GM19328 (cell line): ENCODE measurements around the gene SCNN1B.

ENCODE experiments used
- ATAC-seq: cut with Tn5 transposase; IDR thresholded peaks from one replicate; pipeline ENCODE4 v1.9.1; 2021; ENCODE audit warnings: mild to moderate bottlenecking, moderate library complexity; ENCODE audit not compliant: unreplicated experiment

The SCNN1B gene

GRCh38 chr16:23319861-23320615 lies 17.9 kb downstream of the SCNN1B start:
- no peak for ATAC-seq

- ATAC-seq: no peak
These were observed 18.6 kb downstream of the SCNN1B start for GRCh38 chr16:23320693-23321092.

- no peak for ATAC-seq
These were observed 19.2 kb downstream of the SCNN1B start for GRCh38 chr16:23321206-23321875.

GRCh38 chr16:23323224-23324030 lies 21.3 kb downstream of the SCNN1B start:
- no peak for ATAC-seq

- no peak for ATAC-seq
These were observed 22.6 kb downstream of the SCNN1B start for GRCh38 chr16:23324727-23325126.

GRCh38 chr16:23327836-23328235 lies 25.7 kb downstream of the SCNN1B start:
- ATAC-seq: no peak

- ATAC-seq: no peak
These were observed 28.1 kb downstream of the SCNN1B start for GRCh38 chr16:23330161-23330560.

- no peak for ATAC-seq
These were observed 28.6 kb downstream of the SCNN1B start for GRCh38 chr16:23330583-23331249.

GRCh38 chr16:23333034-23333579 lies 31.0 kb downstream of the SCNN1B start:
- no peak for ATAC-seq

GRCh38 chr16:23333831-23334456 lies 31.8 kb downstream of the SCNN1B start:
- no peak for ATAC-seq

GRCh38 chr16:23334457-23334853 lies 32.4 kb downstream of the SCNN1B start:
- ATAC-seq: no peak

GRCh38 chr16:23334950-23335349 lies 32.8 kb downstream of the SCNN1B start:
- no peak for ATAC-seq

- ATAC-seq: no peak
These were observed 35.9 kb downstream of the SCNN1B start for GRCh38 chr16:23337836-23338550.

GRCh38 chr16:23339787-23340186 lies 37.7 kb downstream of the SCNN1B start:
- no peak for ATAC-seq

GRCh38 chr16:23342083-23342640 lies 40.1 kb downstream of the SCNN1B start:
- ATAC-seq: no peak

- ATAC-seq: no peak
These were observed 41.8 kb downstream of the SCNN1B start for GRCh38 chr16:23343643-23344612.

- ATAC-seq: no peak
These were observed 43.1 kb downstream of the SCNN1B start for GRCh38 chr16:23345237-23345636.
